GM21367 (cell line): ENCODE data around the gene PLB1.

Experiments
- ATAC-seq: cut with Tn5 transposase; IDR thresholded peaks from one replicate; pipeline ENCODE4 v1.9.1; 2021; ENCODE audit not compliant: unreplicated experiment

PLB1 gene

GRCh38 chr2:28623582-28624405 lies 127.9 kb downstream of the PLB1 start:
- no peak for ATAC-seq

- no peak for ATAC-seq
Observed at GRCh38 chr2:28624436-28624792, 128.6 kb downstream of the PLB1 start.

DNA sequence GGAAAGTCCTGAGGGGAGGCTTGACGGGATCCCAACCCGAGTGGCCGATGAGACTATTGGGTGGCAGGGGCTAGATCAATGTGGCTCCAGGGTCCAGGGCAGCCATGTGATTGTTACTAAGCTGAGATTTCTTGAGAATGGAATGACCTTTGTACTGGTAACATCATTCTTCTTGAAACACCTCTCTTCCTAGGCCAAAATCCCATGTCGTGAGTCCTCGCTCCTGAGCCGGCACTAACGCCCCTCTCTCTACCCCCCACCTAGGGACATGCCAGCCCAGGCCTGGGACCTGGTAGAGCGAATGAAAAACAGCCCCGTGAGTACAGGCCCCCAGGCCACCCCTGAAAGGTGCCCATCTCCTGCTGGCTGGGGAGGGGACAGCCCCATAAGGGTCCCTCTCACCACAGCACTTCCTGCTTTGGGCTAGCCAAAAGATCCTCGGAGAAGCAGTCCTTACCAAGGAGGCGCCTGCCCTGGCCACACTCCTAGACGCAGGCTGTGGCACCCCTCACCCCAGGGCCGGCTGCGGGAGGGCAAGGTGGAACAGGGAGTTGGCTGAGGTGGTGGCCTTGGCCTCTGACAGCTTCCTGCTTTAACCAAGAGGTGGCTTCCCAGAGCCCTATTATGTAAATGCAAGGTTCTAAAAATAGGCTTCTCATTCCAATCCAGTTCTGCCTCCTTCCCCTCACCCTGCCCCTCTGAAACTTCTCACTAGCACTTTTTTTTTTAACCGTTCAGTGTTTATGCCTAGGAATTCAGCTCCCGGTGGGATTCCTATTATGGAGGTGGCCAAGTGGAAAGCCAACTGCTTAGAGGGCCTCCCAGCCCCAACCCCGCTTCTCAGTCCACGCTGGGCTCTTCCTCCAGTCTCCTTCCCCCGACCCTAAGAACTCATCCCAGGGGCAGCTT lies 129.2 kb downstream of the PLB1 start:
- no peak for ATAC-seq

DNA sequence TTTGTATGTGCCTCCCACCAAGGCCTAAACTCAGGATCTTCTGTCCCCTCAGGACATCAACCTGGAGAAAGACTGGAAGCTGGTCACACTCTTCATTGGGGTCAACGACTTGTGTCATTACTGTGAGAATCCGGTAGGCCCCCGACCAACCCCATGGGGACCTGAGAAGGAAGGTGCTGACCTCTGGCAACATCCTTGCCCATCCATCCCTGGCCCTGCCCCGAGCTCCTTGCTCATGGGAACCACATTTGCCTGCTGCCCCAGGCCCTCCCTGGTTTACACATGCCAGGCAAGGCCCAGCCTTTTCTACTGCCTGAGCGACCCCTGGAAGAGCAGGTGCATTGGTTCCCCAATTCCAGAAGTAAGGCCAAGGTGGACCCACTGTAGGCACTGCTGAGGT lies 130.5 kb downstream of the PLB1 start:
- ATAC-seq = no peak

DNA sequence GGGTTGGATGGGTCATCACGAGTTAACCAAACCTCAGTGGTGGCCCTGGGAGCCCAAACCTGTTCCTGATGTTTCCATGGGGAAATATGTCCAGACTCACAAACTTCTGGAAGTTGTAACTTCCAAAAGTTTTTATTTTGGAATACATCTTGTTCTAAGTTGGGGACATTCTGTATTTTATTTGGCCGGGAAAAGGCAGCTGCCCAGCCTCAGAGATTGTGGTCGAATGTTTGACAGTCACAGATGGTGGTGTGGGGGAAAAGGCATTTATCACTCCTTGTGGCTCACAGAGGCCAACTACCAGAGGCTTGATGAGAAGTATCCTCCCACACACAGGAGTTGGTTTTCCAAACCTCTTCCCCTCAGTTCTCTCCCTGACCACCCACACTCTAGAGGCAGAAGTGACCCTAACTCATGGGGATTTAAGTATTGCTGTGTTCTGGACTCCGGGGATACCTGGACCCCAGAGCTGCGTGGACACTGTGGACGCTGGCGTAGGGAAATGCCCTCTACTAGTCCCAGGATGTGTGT lies 131.1 kb downstream of the PLB1 start:
- no peak for ATAC-seq

- ATAC-seq = no peak
Observed at GRCh38 chr2:28627722-28628480, 132.0 kb downstream of the PLB1 start.

- ATAC-seq = no peak
Observed at GRCh38 chr2:28628506-28628905, 132.6 kb downstream of the PLB1 start.

GRCh38 chr2:28628987-28629386 lies 133.1 kb downstream of the PLB1 start:
- no peak for ATAC-seq

- ATAC-seq = no peak
Observed at GRCh38 chr2:28629910-28630309, 134.1 kb downstream of the PLB1 start.

- no peak for ATAC-seq
Observed at GRCh38 chr2:28630341-28630740, 134.5 kb downstream of the PLB1 start.

DNA sequence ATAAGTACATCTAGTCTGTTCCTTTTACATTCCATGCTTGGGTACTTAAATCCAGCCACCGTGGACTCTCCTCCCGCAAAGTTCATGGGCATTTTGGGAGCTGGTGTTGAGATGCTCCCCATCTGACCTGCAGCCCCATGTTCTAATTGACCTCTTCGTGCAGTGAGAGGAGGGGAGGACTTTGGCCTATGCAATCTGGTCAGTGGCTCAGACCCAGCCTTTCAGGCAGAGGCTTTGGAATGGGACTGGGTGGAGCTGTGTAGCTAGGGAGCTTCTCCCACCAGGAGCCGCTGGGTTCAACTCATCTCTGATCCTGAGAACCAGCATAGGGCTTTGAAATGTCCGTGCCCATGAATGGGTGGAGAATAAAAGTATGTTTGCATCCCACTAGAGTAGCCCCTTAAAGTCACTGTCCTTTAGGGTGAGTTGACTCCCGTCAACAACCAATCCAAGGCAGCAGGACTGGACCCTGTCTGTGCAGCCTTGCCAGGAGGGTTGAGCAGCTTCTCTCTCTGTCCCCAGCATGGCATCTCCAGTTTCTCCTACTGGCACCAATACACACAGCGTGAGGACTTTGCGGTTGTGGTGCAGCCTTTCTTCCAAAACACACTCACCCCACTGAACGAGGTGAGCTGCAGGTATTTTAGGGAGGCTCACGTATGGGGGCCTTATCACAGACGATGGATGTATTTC lies 135.8 kb downstream of the PLB1 start:
- no peak for ATAC-seq

GRCh38 chr2:28632791-28633190 lies 136.9 kb downstream of the PLB1 start:
- ATAC-seq = no peak

DNA sequence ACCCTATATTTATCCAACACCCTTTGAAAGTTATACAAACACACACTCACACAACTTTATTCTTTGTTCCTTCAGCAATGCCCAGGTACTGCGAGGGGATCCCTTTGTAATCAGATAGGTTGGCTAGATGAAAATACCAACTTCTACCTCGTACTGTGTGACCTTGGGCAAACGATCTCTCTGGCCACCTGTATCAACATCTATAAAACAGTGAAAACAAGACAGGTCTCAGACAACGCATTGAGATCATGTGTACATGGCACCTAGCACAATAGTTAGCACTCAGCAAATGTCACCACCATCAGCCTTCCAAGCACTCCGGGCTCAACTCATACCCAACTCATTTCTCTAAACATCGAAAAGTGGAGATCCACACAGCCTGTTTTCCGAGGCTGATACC lies 137.3 kb downstream of the PLB1 start:
- ATAC-seq = no peak

GRCh38 chr2:28633746-28634145 lies 137.9 kb downstream of the PLB1 start:
- ATAC-seq = no peak

DNA sequence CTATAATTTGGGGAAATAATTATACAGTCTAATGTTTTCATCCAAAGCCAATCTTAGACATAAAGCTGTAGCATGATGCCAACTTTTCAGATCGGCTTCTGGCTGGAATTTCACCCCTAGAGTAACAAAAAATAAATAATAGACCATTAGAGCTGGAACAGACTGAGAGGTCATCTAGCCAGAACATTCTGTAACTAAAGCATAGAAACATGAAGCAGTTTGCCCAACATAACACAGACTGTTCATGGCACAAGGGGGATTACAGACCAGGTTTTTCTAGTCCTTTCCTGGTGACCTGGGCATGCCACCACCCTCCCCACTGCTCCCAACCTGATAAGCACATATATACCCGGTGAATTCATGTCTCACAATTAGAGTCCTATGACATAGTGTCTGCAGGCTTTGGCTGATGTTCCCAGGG lies 139.3 kb downstream of the PLB1 start:
- ATAC-seq = no peak

DNA sequence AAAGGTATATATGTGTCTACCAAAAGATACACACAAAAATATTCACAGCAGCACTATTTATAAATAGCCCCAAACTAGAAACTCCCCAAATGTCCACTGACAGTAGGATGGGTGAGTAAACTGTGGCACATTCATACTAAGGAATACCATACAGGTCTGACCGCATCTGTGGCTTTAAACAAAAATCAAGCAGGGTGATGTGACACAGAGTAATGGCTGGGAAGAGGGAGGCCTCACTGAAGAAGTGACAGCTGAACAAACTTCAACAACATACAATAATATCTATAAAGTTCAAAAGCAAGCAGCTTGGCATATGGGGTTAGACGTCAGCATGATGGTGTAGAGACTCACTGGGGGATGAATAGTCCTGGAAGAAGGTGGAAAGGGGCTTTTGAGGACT lies 140.6 kb downstream of the PLB1 start:
- no peak for ATAC-seq

DNA sequence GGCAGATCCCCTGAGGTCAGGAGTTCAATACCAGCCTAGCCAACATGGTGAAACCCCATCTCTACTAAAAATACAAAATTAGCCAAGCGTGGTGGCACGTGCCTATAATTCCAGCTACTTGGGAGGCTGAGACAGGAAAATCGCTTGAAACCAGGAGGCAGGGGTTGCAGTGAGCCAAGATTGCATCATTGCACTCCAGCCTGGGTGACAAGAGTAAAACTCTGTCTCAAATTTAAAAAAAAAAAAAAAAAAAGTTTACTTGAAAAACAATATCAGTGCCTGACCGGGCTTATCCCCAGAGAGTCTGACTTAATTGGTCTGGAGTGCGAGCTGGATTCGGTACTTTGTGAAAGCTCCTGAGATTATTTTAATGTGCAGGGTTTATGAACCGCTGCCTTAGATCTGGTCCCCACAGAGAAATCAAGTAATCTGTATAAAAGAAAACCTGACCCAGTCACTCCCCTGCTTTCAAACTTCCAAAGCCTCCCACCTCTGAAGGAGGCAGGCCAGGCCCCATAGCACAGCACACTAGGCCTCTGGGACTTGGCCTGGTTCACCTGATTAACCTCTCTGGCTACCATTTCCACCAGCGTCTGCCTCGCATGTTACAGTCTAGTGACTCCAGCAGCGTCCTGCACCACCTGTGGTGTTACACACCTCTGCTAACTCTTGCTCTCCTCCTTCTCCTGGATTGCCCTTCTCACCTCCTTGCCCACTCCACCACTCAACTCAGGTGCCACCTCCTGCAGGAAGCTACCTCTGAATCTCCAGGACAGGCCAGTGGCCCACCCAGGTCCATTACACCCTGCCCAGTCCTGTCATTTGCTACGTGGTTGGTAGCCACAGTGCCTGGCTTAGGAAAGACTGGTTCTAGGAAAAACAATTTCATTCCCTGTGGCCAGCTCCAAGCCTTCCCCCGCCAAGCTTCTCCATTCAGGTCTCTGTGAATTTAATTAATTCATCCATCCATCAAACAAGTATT lies 141.5 kb downstream of the PLB1 start:
- no peak for ATAC-seq

GRCh38 chr2:28638102-28638501 lies 142.2 kb downstream of the PLB1 start:
- no peak for ATAC-seq

DNA sequence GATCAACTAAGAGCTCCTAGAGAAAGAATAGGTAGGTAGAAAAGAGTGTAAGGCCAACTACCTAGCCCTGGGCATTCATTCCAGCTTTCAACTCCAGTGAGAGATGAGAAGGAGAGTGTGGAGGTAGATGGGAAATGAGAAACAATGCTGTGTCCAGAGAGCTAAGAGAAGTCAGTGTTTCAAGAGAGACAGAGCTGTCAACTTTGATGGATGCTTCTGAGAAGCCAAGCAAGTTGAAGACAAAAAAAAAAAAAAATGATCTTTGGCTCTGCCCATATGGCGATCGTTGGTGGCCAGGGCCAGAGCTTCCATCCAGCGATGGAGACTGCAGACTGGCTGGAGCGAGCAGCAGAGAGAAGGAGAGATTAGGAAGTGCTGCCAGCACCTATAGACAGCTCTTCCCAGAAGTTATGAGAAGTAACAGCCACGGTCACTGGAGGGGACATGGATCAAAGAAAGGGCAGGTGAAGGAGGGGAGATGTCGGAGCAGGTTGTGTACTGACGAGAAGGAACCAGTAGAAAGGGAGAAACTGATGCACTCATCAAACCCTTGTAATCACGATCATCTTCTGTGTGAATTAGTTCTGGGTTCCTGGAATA lies 143.3 kb downstream of the PLB1 start:
- ATAC-seq = no peak
